ENCODE data around the gene LCN9. TPM values are rescaled to one million over a fixed set of nuclear protein-coding genes. Genes with fewer than 3 reads are reported as not detected.
"Not testable (repeated sequence)": the region's sequence is repeated elsewhere in the genome, so short reads cannot be mapped to it uniquely, and the experiment has no call there.

LCN9 gene
- polyA plus RNA-seq, 1 donor from 2014 or later, result not detected

DNA sequence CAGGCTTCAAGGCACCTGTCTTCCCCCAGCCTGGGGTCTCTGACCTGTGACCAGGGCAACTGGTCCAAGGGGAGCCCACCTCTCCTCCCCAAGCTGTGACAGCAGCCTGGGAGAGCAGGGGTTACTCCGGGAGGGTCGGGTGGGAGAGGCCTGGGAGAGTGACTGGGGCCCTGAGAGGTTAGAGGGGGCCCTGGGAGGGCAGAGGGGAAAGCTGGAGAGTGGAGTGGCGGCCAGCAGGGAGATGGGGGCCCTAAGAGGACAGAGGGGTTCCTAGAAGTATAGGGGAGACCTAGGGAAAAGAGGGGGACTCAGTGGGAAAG lies 302 bp downstream of the LCN9 start:
- Mint-ChIP-seq H3K36me3 (no peaks in the 10 kb centered on the region), H3K4me1 (no peaks in the 10 kb centered on the region), H3K4me3 (no peak overlapping the region), H3K9me3 (no peaks in the 10 kb centered on the region), H3K27ac (no peak overlapping the region), H3K27me3 (no peaks in the 10 kb centered on the region)

DNA sequence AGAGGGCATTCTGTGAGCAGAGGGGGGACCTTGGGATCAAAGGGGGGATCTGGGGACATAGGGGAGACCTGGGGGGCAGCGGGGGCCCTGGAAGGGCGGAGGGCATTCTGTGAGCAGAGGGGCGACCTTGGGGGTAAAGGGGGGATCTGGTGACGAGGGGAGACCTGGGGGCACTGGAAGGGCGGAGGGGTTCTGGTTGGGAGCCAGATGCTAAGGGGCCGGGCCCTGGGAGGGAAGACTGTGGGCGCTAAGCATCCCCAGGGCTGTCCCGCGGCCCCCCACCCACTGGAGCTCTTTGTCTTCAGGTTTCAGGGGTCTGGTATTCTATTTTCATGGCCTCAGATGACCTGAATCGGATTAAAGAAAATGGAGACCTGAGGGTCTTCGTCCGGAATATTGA lies 748 bp downstream of the LCN9 start:
- H3K4me3 Mint-ChIP-seq, result peak overlapping the region in 1 of 4 donors; percentile 39
- no peaks in the 10 kb centered on the region for H3K27me3 Mint-ChIP-seq
- H3K36me3 Mint-ChIP-seq, result no peaks in the 10 kb centered on the region
- H3K9me3 Mint-ChIP-seq, result peaks cover 0 to 2% (median 0%) of the 10 kb centered on the region in 3 donors
- H3K4me1 Mint-ChIP-seq, result no peaks in the 10 kb centered on the region
- H3K27ac Mint-ChIP-seq, result no peak overlapping the region

DNA sequence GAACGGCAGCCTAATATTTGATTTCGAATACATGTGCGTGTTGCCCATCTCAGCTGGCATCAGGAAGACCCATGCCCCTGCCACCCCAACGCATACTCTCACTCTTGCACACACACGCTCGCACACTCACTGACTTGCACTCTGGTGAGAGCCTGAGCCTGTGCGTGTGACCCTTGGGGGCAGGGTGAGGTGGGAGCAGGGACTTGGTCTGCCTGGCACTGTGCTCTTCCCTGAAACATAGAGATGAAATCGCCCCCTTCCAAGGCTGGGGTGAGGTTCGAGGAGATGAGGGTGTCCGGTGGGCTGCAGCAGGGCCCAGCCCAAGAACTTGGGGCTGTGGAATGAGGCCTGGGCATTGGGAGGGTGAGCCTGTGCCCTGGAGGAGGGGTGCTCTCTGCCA lies 1.2 kb downstream of the LCN9 start:
- Mint-ChIP-seq H3K27ac (no peak overlapping the region), H3K4me3 (no peak overlapping the region), H3K27me3 (no peaks in the 10 kb centered on the region), H3K4me1 (no peaks in the 10 kb centered on the region), H3K36me3 (no peaks in the 10 kb centered on the region), H3K9me3 (peaks cover 0 to 3% (median 2%) of the 10 kb centered on the region in 3 donors)

DNA sequence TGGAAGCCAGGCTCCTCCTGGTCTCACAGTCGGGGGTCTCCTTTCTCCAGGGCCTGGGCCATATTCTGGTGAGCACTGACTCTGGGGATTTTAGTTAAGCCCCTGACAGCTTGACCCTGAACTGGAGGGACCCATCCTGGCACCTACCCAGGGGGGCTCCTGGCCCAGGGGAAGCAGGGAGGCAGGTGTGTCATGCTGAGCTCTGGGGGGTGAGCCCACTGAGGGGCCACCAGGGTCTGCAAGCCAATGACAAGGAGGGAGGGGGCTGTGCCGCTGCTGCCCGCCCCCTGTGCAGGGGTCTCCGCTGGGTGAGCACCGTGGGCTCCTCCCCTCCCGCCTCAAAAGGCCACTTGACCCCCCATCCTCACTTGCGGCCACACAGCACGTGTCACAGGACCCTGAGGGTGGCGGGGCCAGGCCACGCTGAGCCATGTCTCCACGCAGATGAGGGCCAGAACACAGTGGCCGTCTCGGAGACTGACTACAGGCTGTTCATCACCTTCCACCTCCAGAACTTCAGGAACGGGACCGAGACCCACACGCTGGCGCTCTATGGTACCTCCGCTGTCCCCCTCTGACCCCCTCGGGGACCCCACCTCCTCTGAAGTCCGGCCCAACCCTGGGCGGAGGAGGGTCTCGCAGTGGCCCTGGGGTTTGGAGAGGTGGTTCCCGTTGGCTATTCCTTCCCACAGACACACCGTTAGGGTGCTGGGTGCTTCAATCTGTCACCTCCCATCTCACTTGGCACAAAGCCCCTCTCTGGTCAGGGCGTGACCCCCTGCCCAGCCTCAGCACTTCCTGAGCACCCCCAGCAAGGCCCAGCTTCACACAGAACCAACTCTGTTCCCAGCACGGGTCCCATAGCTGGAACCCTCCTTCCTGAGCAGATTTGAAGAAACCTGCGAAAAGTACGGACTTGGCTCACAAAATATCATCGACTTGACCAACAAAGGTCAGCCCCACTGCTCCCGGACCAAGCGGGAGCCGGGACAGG lies 2.0 kb downstream of the LCN9 start:
- Mint-ChIP-seq H3K36me3 (no peaks in the 10 kb centered on the region), H3K4me3 (no peak overlapping the region), H3K27ac (no peak overlapping the region), H3K9me3 (peaks cover 0 to 4% (median 2%) of the 10 kb centered on the region in 3 donors), H3K4me1 (no peaks in the 10 kb centered on the region), H3K27me3 (no peaks in the 10 kb centered on the region)

DNA sequence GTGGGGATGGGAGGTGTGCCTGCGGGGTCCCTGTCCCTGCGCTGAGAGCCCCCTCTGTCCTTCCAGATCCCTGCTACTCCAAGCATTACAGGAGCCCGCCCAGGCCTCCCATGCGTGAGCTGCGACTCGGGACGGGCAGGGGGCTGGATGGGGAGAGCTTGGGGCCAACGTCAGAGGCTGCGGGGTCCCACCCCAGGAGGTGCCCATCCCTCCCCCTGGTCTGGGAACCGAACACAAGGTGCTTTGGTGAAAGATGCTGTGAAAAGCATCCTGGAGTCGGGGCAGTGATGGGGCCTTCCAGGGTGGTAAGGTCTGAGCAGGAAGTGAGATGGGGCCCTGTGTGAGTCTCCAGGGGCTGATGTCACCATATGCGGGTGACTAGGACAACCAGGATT lies 2.7 kb downstream of the LCN9 start:
- H3K4me3 Mint-ChIP-seq, result no peak overlapping the region
- H3K27ac Mint-ChIP-seq, result no peak overlapping the region
- peaks cover 0 to 4% (median 2%) of the 10 kb centered on the region in 3 donors for H3K9me3 Mint-ChIP-seq
- H3K4me1 Mint-ChIP-seq, result no peaks in the 10 kb centered on the region
- H3K27me3 Mint-ChIP-seq, result no peaks in the 10 kb centered on the region
- H3K36me3 Mint-ChIP-seq, result no peaks in the 10 kb centered on the region

DNA sequence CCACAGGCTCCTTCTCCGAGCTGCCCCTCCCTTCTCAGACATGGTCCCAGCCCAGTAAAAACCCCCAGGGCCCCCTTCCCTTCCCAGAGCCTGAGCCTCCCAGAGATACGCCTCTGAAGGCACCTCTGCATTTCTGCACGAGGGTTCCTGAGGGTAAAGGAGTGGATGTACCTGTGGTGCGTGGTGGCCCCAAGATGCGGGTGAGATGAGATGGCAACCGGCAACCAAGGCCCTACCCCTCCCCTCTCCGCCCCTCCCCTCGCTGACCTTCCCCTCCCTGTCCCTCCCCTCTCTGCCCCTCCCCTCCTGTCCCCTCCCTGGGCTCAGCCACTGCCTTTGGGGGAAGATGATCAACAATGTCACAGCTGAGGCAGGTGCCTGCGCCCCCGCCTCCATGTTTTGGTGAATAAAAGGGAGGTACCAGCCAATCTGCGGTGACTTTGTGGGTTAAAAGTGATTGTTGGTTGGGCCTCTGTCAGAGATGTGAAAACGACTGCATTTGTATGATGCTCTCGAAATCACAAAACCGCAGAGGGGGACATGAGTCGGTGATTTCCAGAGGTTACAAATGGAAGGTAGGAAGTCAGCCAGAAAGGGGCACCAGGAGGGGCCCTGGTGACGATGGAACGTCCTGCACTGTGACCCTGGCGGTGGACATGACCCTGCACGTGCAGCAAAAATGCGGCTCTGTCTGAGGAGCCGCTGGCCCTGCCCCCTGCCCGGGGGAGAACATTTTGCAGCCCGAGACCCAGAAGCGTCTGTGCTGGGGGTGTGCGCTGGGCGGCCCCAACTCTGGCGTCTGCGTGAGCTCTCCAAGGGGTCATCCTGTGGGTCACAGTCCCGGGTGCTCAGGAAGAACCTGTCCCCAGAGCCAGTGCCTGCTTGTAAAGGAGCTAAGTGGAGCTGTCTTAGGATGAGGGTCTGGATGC lies 3.7 kb downstream of the LCN9 start:
- Mint-ChIP-seq H3K27me3 (no peaks in the 10 kb centered on the region), H3K27ac (no peak overlapping the region), H3K9me3 (peaks cover 0 to 4% (median 2%) of the 10 kb centered on the region in 3 donors), H3K36me3 (no peaks in the 10 kb centered on the region), H3K4me3 (no peak overlapping the region), H3K4me1 (no peaks in the 10 kb centered on the region)

DNA sequence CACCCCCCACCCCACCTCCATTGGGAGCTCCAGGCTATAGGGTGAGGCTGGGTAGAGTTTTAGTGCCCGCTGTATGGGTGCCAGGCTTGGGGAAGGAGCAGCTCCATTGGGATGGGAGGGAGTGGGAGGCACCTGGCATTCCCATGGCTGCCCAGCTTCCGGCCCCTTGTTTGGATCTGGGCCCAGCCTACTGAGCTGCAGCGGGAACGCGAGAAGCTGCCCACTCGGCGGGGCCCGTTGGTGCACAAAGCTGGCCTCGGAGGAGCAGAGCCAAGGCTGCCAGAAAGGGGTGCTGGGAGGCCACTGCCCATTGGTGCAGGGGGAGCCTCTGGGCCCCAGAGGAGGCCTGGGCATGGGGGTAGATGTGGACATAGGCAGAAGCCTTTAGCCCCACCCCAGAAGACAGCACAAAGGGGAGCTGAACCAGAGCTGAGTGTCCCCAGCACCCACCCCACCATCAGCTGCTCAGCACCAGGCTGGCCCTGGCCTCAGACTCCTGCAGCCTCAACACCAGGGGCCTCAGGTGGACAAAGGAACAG lies 4.4 kb downstream of the LCN9 start:
- Mint-ChIP-seq H3K27me3 (no peaks in the 10 kb centered on the region), H3K9me3 (peaks cover 0 to 4% (median 3%) of the 10 kb centered on the region in 3 donors), H3K4me1 (no peaks in the 10 kb centered on the region), H3K4me3 (no peak overlapping the region), H3K27ac (no peak overlapping the region), H3K36me3 (no peaks in the 10 kb centered on the region)

DNA sequence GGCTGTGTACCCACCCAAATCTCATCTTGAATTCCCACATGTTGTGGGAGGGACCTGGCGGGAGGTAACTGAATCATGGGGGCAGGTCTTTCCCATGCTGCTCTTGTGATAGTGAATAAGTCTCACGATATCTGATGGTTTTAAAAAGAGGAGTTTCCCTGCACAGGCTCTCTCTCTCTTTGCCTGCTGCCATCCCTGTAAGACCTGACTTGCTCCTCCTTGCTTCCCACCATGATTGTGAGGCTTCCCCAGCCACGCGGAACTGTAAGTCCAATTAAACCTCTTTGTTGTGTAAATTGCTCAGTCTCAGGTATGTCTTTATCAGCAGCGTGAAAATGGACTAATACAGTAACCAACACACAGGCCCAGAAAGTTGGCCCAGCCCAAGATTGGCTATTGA lies 5.9 kb downstream of the LCN9 start:
- not testable (repeated sequence) for H3K4me1 Mint-ChIP-seq, H3K27ac Mint-ChIP-seq, H3K9me3 Mint-ChIP-seq, H3K27me3 Mint-ChIP-seq, H3K36me3 Mint-ChIP-seq
- peak overlapping the region in 1 of 4 donors; percentile 42 for H3K4me3 Mint-ChIP-seq

DNA sequence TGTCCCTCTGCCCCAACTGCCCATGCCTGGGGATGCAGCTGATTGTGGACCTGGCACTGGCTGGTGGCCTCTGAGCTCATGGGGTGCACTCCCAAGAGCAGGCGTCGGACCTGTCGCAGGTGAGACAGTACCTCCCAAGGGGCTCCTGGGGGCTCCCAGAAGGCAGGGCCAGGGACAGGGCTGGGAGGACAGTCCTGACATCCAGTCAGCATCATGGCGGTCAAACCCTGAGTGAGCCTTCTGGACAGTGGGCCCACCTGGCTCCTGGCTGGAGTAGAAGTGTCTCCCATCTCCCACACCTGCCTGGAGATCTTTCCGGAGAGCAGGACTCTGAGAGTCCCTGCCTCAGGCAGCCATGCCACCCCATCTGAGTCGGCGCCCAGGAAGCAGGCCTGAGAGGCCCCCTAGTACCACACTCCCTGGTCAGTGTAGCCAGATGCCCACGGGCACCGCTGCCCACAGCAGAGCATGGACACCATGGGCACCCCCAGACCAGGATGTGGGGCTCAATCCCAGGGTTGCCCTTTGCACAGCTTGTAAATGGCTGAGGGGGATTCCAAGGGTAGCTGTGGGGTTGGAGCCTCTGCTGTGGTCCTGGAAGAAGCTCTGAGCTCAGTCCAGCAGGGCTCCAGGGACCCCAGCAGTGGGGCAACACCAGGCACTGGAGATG lies 6.6 kb downstream of the LCN9 start:
- no peaks in the 10 kb centered on the region for H3K27me3 Mint-ChIP-seq
- no peaks in the 10 kb centered on the region for H3K36me3 Mint-ChIP-seq
- H3K4me3 Mint-ChIP-seq, result no peak overlapping the region
- no peaks in the 10 kb centered on the region for H3K4me1 Mint-ChIP-seq
- H3K27ac Mint-ChIP-seq, result no peak overlapping the region
- peaks cover 0 to 4% (median 3%) of the 10 kb centered on the region in 3 donors for H3K9me3 Mint-ChIP-seq

DNA sequence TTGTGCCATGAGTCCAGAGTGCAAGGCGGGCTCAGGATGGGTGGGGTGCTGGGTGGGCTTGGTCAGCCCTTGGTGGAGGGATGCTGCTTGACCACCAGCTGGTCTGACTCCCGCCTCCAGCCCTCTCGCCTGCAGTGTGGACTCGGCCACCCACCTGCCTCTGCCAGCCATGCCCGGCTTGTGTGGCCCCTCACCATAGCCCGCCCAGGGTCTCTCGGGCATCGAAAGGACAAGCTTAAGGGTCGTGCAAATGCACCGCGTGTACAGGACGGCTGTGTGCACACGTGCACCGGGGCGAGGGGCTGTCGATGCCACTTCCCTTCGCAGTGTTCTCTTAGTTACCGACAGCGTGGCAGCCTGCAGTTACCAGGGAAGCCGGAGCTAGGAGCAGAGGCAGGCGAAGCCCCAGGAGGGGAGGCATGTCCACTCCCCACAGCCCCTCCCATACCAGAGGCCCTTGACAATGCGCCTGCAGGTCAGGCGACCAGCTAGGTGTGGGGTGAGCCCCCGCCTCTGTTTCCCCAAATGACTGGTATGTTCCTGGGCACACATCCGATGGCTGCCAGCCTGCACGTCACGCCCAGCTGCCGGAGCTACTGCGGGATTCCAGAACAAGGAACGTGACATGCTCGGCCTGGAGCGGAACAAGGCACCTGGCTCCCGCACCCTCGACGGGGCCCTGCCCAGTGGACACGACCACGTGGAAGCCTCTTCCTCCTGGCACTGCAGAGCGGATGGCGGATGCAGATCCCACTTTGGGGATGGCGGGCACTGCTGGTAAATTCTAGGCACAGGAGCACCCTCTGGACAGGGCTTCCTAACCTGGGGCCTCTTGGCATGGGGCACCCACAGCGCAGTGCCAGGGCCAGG lies 7.8 kb downstream of the LCN9 start:
- no peak overlapping the region for H3K4me3 Mint-ChIP-seq
- no peaks in the 10 kb centered on the region for H3K27me3 Mint-ChIP-seq
- H3K4me1 Mint-ChIP-seq, result no peaks in the 10 kb centered on the region
- no peak overlapping the region for H3K27ac Mint-ChIP-seq
- peaks cover 0 to 5% (median 4%) of the 10 kb centered on the region in 3 donors for H3K9me3 Mint-ChIP-seq
- H3K36me3 Mint-ChIP-seq, result no peaks in the 10 kb centered on the region

DNA sequence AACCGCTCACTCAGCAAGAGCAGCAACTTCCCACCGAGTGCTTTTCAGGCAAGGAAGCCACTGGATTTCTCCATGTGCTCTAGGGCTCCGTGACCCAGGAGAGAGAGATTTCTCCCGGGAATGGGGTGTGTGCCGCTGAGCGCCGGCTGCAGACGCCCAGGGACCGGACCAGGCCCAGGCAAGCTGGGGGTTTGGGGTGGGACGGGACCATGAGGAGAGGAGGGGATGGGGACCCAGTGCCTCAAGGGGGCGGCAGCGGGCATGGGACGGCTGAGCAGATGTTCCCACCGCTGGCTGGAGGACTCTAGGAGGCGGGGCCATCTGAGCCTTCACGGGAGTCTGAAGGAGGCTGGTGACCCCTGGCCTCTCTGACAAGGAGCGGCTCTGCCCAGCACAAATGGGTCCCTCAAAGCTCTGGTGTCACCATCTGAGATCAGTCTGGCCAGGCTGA lies 8.5 kb downstream of the LCN9 start:
- H3K36me3 Mint-ChIP-seq, result no peaks in the 10 kb centered on the region
- H3K4me1 Mint-ChIP-seq, result no peaks in the 10 kb centered on the region
- H3K9me3 Mint-ChIP-seq, result peaks cover 0 to 5% (median 4%) of the 10 kb centered on the region in 3 donors
- H3K27me3 Mint-ChIP-seq, result no peaks in the 10 kb centered on the region
- no peak overlapping the region for H3K27ac Mint-ChIP-seq
- no peak overlapping the region for H3K4me3 Mint-ChIP-seq

DNA sequence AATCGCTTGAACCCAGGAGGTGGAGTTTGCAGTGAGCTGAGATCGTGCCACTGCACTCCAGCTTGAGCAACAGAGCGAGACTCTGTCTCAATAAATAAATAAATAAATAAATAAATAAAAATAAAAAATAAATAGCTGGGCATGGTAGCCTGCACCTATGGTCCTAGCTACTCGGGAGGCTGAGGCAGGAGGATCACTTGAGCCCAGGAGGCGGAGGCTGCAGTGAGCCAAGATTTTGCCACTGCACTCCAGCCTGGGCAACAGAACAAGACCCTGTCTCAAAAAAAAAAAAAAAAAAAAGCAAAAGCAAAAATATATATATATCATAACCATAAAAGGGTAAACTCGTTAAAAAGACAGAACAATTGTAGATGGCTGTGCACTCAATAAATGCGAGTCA lies 9.7 kb downstream of the LCN9 start:
- not testable (repeated sequence) for H3K36me3 Mint-ChIP-seq, H3K9me3 Mint-ChIP-seq, H3K27me3 Mint-ChIP-seq, H3K27ac Mint-ChIP-seq, H3K4me1 Mint-ChIP-seq, H3K4me3 Mint-ChIP-seq

DNA sequence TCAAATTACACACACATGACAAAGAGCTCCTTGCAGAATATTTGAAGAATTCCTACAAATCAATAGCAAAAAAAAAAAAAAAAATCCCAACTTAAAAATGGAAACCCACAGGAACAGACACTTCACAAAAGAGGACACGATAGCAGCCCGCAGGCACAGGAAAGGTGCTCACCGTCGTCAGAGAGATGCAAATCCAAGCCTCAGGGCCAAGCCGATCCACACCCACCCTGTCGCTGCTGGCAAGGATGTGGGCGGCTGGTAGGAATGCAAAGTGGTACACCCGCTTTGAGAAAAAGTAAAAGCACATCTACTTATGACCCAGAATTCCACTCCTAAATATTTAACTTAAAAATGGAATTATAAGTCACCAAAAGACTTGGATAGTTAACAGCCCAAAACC lies 10.8 kb downstream of the LCN9 start:
- H3K27me3 Mint-ChIP-seq, result no peaks in the 10 kb centered on the region
- H3K36me3 Mint-ChIP-seq, result no peaks in the 10 kb centered on the region
- no peak overlapping the region for H3K27ac Mint-ChIP-seq
- H3K4me1 Mint-ChIP-seq, result no peaks in the 10 kb centered on the region
- peaks cover 0 to 4% (median 3%) of the 10 kb centered on the region in 3 donors for H3K9me3 Mint-ChIP-seq
- no peak overlapping the region for H3K4me3 Mint-ChIP-seq

DNA sequence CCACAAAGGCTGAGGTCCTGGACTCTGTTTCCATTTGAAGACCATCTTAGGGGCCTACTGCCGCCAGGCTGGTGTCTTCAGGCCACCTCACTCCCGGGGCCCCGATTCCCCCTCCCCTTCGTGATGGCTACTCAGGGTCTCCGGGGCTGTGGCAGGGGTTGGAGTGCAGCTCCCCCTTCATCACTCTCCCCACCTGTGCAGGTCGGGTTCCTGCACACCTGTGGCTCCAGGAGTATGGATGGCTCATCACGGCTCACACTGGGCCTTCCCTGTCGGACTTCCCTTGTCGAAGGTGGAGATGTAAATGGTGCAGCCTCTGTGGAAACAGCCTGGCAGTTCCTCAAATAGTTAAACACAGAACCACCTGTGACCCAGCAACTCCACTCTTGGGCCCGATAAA lies 11.9 kb downstream of the LCN9 start:
- Mint-ChIP-seq H3K27ac (no peak overlapping the region), H3K9me3 (peaks cover 0 to 4% (median 0%) of the 10 kb centered on the region in 3 donors), H3K36me3 (no peaks in the 10 kb centered on the region), H3K4me3 (no peak overlapping the region), H3K27me3 (no peaks in the 10 kb centered on the region), H3K4me1 (no peaks in the 10 kb centered on the region)

Measured in IgD-negative memory B cell (primary cell).